Smooth muscle cell (in vitro differentiated cells): ENCODE data around the gene CROCC2. TPM values are rescaled to one million over a fixed set of nuclear protein-coding genes. Genes with fewer than 3 reads are reported as not detected.

Experiments used
- DNase-seq: peaks from one replicate; lab custom pipeline; 2025; ENCODE audit not compliant: unreplicated experiment; lab: John Stamatoyannopoulos, UW
- H2AFZ ChIP-seq: fragments of 200-600 bp; sonication (generic); 2 replicates; pipeline ENCODE4 v1.6.0; 2016; ENCODE audit warnings: antibody characterized with exemption, low read depth, mild to moderate bottlenecking
- H3F3A ChIP-seq: fragments of 200-600 bp; sonication (generic); 2 replicates; pipeline ENCODE4 v1.6.0; 2017; ENCODE audit warnings: antibody characterized with exemption, low read depth
- H3K27ac ChIP-seq: fragments of 200-600 bp; sonication (generic); 2 replicates; pipeline ENCODE4 v1.5.1; 2016; ENCODE audit warnings: low read depth, mild to moderate bottlenecking
- H3K27me3 ChIP-seq: fragments of 200-600 bp; sonication (generic); 2 replicates; pipeline ENCODE4 v1.6.1; 2016; ENCODE audit warnings: low read depth, mild to moderate bottlenecking
- H3K36me3 ChIP-seq: fragments of 200-600 bp; sonication (generic); 2 replicates; pipeline ENCODE4 v1.5.1; 2016; ENCODE audit warnings: low read depth
- H3K4me1 ChIP-seq: fragments of 200-600 bp; sonication (generic); 2 replicates; pipeline ENCODE4 v1.5.1; 2016; ENCODE audit warnings: low read depth
- H3K4me2 ChIP-seq: fragments of 200-600 bp; sonication (generic); 2 replicates; pipeline ENCODE4 v1.6.0; 2016; ENCODE audit warnings: mild to moderate bottlenecking
- H3K4me3 ChIP-seq: fragments of 200-600 bp; sonication (generic); 2 replicates; pipeline ENCODE4 v1.5.1; 2016; ENCODE audit warnings: mild to moderate bottlenecking
- H3K79me2 ChIP-seq: fragments of 200-600 bp; sonication (generic); 2 replicates; pipeline ENCODE4 v1.6.0; 2016; ENCODE audit warnings: low read depth, mild to moderate bottlenecking
- H3K9ac ChIP-seq: fragments of 200-600 bp; sonication (generic); 2 replicates; pipeline ENCODE4 v1.6.0; 2016; ENCODE audit warnings: low read depth
- H3K9me3 ChIP-seq: fragments of 200-600 bp; sonication (generic); replicated peaks from 2 replicates; pipeline ENCODE4 v1.5.1; 2016; ENCODE audit warnings: low read depth
- H4K20me1 ChIP-seq: fragments of 200-600 bp; sonication (generic); 2 replicates; pipeline ENCODE4 v1.6.0; 2016; ENCODE audit warnings: low read depth
- WGBS: methylation state at CpG from one replicate; pipeline ENCODE4 v1.1.7; 2016; ENCODE audit warnings: low lambda C conversion rate; 5-methylcytosine and 5-hydroxymethylcytosine counted together
- polyA plus RNA-seq: library from polyadenylated mRNA; unstranded; fragments of >200 nt; fragmentation: Nextera tagmentation; extraction: Ambion mirVana; gene quantifications from 2 replicates; pipeline ENCODE4 v1.2.1, GENCODE V29; 2016
- total RNA-seq: library from RNA; depleted of rRNA; stranded (reverse); fragments of >200 nt; gene quantifications from 2 replicates; pipeline ENCODE4 v1.2.3, GENCODE V29; 2014
- TF ChIP-seq, protein P1 (sequence below): fragments of 200-600 bp; sonication (generic); IDR thresholded peaks from 2 replicates; pipeline ENCODE4 v1.5.1; 2017; ENCODE audit warnings: borderline replicate concordance, mild to moderate bottlenecking, antibody characterized with exemption; ENCODE audit not compliant: insufficient read depth, poor library complexity, severe bottlenecking

Gene CROCC2
- total and polyA plus RNA-seq, 2 experiments from 2014 or later, result not detected

DNA sequence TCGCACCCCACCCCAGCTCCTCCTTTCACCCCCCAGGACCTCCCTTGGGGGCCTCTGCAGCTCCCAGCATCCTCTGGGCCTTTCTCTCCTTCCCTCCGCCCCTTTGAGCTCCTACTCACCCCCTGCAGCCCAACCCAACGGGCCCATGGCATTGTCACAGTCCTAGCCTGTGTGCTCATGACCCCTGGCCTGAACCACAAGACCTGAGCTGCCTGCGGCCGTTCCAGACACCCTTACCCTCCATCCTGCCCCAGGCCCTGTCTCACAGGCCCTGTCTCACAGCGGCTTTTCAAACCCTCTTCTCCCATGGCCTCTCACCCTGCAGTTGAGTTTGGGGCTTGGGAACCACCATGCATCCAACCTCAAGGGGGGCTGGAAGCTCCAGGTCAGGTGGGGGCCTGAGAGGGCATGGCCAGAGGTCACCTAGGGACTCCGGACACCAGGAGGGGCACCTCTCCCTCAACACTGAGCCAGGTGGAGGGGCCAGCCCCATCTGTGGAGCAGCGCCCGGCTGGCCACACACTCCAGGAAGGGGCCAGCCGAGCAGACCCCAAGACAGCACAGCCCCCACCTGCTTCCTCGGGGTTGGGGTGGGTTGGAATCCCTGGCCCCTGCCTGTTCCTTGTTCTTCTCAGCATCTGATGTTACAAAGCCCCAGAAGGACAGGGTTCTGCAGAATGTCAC, 17.1 kb upstream of the CROCC2 start:
- no peak overlapping the region for H3K9ac ChIP-seq

DNA sequence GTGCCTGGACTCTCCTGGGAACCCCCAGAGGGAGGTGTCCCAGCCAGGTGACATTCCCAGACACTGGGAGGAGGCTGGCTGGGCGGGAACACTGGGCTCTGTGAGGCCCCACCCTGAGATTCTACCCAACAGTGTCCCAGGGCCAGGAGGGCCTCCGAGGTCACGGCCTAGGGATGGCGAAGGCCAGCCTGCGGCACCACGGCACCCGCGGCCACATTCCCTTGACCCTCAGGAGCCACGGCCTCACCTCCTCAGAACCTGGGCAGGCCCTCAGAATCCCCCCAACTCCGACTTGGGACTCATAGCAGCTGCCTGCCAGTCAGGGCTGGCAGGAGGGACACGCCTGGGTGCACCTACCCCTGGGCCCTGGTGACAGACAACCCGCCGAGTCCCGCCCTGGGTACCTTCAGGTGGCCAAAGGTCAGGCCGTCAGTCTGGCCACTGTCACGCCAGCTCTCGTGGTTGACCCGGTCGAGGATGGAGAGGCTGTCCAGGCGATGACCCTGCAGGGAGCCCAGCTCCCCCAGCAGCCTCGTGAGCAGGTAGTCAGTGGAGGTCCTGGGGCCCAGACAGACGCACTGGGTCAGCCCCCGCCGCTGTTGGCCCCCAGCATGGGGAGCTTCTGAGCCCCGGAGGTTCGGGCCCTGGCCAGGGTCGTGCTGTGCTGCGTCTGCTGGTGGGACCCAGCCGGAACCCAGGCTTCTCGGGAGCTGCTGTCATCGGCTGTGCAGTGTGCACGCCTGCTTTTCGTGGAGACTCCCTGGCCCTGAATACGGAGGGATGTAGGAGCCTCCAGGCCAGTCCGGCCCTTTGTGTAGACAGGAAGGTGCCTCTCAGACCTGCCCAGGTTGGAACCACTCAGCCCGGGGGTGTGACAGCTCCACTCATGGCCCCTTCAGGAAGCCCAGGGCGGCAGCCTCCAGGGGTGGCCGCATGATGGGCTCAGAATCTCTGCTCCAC, 16.3 kb upstream of the CROCC2 start:
- Histone ChIP-seq H4K20me1 (no peaks in the 10 kb centered on the region), H3K4me1 (peaks cover 13% of the 10 kb centered on the region), H2AFZ (no peak overlapping the region), H3K27ac (no peak overlapping the region), H3K36me3 (no peaks in the 10 kb centered on the region), H3F3A (no peaks in the 10 kb centered on the region), H3K9ac (no peak overlapping the region), H3K9me3 (no peaks in the 10 kb centered on the region), H3K27me3 (no peaks in the 10 kb centered on the region), H3K4me3 (no peak overlapping the region), H3K79me2 (no peaks in the 10 kb centered on the region), H3K4me2 (no peak overlapping the region)
- TF ChIP-seq, protein P1, sequence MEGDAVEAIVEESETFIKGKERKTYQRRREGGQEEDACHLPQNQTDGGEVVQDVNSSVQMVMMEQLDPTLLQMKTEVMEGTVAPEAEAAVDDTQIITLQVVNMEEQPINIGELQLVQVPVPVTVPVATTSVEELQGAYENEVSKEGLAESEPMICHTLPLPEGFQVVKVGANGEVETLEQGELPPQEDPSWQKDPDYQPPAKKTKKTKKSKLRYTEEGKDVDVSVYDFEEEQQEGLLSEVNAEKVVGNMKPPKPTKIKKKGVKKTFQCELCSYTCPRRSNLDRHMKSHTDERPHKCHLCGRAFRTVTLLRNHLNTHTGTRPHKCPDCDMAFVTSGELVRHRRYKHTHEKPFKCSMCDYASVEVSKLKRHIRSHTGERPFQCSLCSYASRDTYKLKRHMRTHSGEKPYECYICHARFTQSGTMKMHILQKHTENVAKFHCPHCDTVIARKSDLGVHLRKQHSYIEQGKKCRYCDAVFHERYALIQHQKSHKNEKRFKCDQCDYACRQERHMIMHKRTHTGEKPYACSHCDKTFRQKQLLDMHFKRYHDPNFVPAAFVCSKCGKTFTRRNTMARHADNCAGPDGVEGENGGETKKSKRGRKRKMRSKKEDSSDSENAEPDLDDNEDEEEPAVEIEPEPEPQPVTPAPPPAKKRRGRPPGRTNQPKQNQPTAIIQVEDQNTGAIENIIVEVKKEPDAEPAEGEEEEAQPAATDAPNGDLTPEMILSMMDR, result no peak
- no peak for DNase-seq
- WGBS, result 91% methylated on average over 36 of the region's 38 CpGs

More for the DNA sequence above, 17.1 kb upstream of the CROCC2 start:
- H3K27ac ChIP-seq, result no peak overlapping the region
- no peaks in the 10 kb centered on the region for H3K79me2 ChIP-seq
- H3K27me3 ChIP-seq, result no peaks in the 10 kb centered on the region
- no peak overlapping the region for H2AFZ ChIP-seq
- TF ChIP-seq, protein P1, result no peak
- H3K9me3 ChIP-seq, result no peaks in the 10 kb centered on the region
- no peak overlapping the region for H3K4me2 ChIP-seq
- WGBS, result 80% methylated on average over 10 of the region's 11 CpGs
- no peak for DNase-seq
- no peaks in the 10 kb centered on the region for H3K36me3 ChIP-seq
- H3F3A ChIP-seq, result no peaks in the 10 kb centered on the region
- no peak overlapping the region for H3K4me3 ChIP-seq
- H4K20me1 ChIP-seq, result no peaks in the 10 kb centered on the region
- peaks cover 13% of the 10 kb centered on the region for H3K4me1 ChIP-seq

DNA sequence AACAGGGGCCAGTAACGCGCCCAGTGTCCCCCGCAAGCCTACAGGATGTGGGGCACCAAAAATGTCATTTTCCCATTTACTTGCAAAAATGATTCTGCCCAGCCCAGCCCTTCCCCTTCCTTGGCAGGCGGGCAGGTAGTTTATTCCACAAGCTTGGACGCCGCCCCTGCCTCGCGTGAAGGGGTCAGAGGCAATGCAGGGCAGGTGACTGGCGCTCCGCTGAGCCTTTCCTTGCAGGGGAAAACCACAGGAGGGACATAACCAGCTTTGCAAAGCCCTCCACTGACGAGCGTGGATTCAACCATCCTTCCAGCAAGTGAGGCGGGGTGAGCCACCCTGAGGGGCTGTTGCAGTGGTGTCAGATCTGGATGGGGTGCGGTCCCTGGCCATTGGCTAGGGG, 15.4 kb upstream of the CROCC2 start:
- no peaks in the 10 kb centered on the region for H3K9me3 ChIP-seq
- no peak overlapping the region for H3K27ac ChIP-seq
- H3K36me3 ChIP-seq, result no peaks in the 10 kb centered on the region
- WGBS, result 94% methylated on average over 14 of the region's 14 CpGs
- no peak overlapping the region for H3K4me2 ChIP-seq
- H4K20me1 ChIP-seq, result no peaks in the 10 kb centered on the region
- H3K27me3 ChIP-seq, result no peaks in the 10 kb centered on the region
- no peak for DNase-seq
- no peaks in the 10 kb centered on the region for H3K79me2 ChIP-seq
- H3K9ac ChIP-seq, result no peak overlapping the region
- H3F3A ChIP-seq, result no peaks in the 10 kb centered on the region
- peaks cover 7% of the 10 kb centered on the region for H3K4me1 ChIP-seq
- no peak overlapping the region for H3K4me3 ChIP-seq
- H2AFZ ChIP-seq, result no peak overlapping the region
- TF ChIP-seq, protein P1, result no peak
